CD4-positive, alpha-beta T cell treated with Interleukin-15 for 4 hours (primary cell): ENCODE results near the gene PEMT.
"Not testable (repeated sequence)": the region's sequence is repeated elsewhere in the genome, so short reads cannot be mapped to it uniquely, and the experiment has no call there.

Experiments used
- DNase-seq: peaks from one replicate; pipeline ENCODE4 v3.0.0-alpha.2; 2020; ENCODE audit warnings: low spot score

The PEMT gene

GRCh38 chr17:17502741-17503565 is 88.6 kb downstream of the PEMT start:
- DNase-seq = no peak

GRCh38 chr17:17500999-17501605 is 90.4 kb downstream of the PEMT start:
- no peak for DNase-seq

GRCh38 chr17:17499402-17500145 is 91.9 kb downstream of the PEMT start:
- DNase-seq = no peak

GRCh38 chr17:17498606-17499301 is 92.8 kb downstream of the PEMT start:
- DNase-seq = no peak

- no peak for DNase-seq
Measured at GRCh38 chr17:17497845-17498520, 93.5 kb downstream of the PEMT start.

GRCh38 chr17:17497065-17497844 is 94.3 kb downstream of the PEMT start:
- DNase-seq = no peak

- peak; percentile 77 for DNase-seq
Measured at GRCh38 chr17:17496189-17497064, 95.1 kb downstream of the PEMT start, which contains the start of gene RASD1. TSS of gene RASD1 (minus strand) at chr17:17496395. CDS start at chr17:17496181, 214 bp downstream.

GRCh38 chr17:17495536-17496188 is 95.8 kb downstream of the PEMT start:
- DNase-seq = peak; percentile 10

- no peak for DNase-seq
Measured at GRCh38 chr17:17494870-17495535, 96.5 kb downstream of the PEMT start.

- DNase-seq = no peak
Measured at GRCh38 chr17:17494499-17494869, 97.0 kb downstream of the PEMT start.

GRCh38 chr17:17493986-17494466 is 97.5 kb downstream of the PEMT start:
- DNase-seq = no peak

GRCh38 chr17:17493249-17493985 is 98.1 kb downstream of the PEMT start:
- DNase-seq = no peak

- DNase-seq = no peak
Measured at GRCh38 chr17:17492571-17492970, 98.9 kb downstream of the PEMT start.

GRCh38 chr17:17492085-17492484 is 99.4 kb downstream of the PEMT start:
- DNase-seq = no peak

- DNase-seq = no peak
Measured at GRCh38 chr17:17491546-17491988, 99.9 kb downstream of the PEMT start.

- no peak for DNase-seq
Measured at GRCh38 chr17:17491031-17491471, 100.5 kb downstream of the PEMT start.

- DNase-seq = no peak
Measured at GRCh38 chr17:17487998-17488397, 103.5 kb downstream of the PEMT start.

GRCh38 chr17:17486416-17486815 is 105.1 kb downstream of the PEMT start:
- DNase-seq = not testable (repeated sequence)
